Neuron (in vitro differentiated cells): ENCODE results near the gene TFPI2.

Source experiments
- H2AFZ ChIP-seq: one replicate; pipeline ENCODE4 v1.6.1; 2013; ENCODE audit warnings: low read depth, mild to moderate bottlenecking, inconsistent platforms, low read length, moderate library complexity
- H3K27me3 ChIP-seq: one replicate; pipeline ENCODE4 v1.6.1; 2013; ENCODE audit warnings: low read length; ENCODE audit not compliant: insufficient read depth
- H3K36me3 ChIP-seq: one replicate; pipeline ENCODE4 v1.6.1; 2013; ENCODE audit warnings: low read length; ENCODE audit not compliant: insufficient read depth
- H3K4me1 ChIP-seq: one replicate; pipeline ENCODE4 v1.6.1; 2013; ENCODE audit warnings: low read length; ENCODE audit not compliant: insufficient read depth
- H3K4me3 ChIP-seq: 2 replicates; pipeline ENCODE4 v1.5.1; 2013; ENCODE audit warnings: mild to moderate bottlenecking, low read length, moderate library complexity
- H3K9me3 ChIP-seq: one replicate; pipeline ENCODE4 v1.6.1; 2013; ENCODE audit warnings: low read length

TFPI2 gene

GRCh38 chr7:93895859-93896600, 5.5 kb upstream of the TFPI2 start:
- no peaks in the 10 kb centered on the region for H3K27me3 ChIP-seq
- H3K9me3 ChIP-seq, result no peaks in the 10 kb centered on the region
- no peak overlapping the region for H2AFZ ChIP-seq
- H3K4me1 ChIP-seq, result no peaks in the 10 kb centered on the region
- H3K36me3 ChIP-seq, result no peaks in the 10 kb centered on the region
- H3K4me3 ChIP-seq, result no peak overlapping the region

GRCh38 chr7:93894966-93895640, 4.5 kb upstream of the TFPI2 start:
- Histone ChIP-seq H3K4me3 (no peak overlapping the region), H3K36me3 (no peaks in the 10 kb centered on the region), H3K27me3 (no peaks in the 10 kb centered on the region), H3K9me3 (no peaks in the 10 kb centered on the region), H2AFZ (no peak overlapping the region), H3K4me1 (no peaks in the 10 kb centered on the region)

GRCh38 chr7:93894426-93894825, 3.9 kb upstream of the TFPI2 start:
- no peak overlapping the region for H2AFZ ChIP-seq
- H3K4me1 ChIP-seq, result no peaks in the 10 kb centered on the region
- no peak overlapping the region for H3K4me3 ChIP-seq
- no peaks in the 10 kb centered on the region for H3K9me3 ChIP-seq
- H3K27me3 ChIP-seq, result no peaks in the 10 kb centered on the region
- no peaks in the 10 kb centered on the region for H3K36me3 ChIP-seq

- no peaks in the 10 kb centered on the region for H3K4me1 ChIP-seq
- H3K36me3 ChIP-seq, result peaks cover 2% of the 10 kb centered on the region
- no peaks in the 10 kb centered on the region for H3K27me3 ChIP-seq
- H3K9me3 ChIP-seq, result no peaks in the 10 kb centered on the region
- H2AFZ ChIP-seq, result peak overlapping the region; percentile 95
- peak overlapping the region; percentile 75 for H3K4me3 ChIP-seq
Measured at GRCh38 chr7:93890041-93890463, 501 bp downstream of the TFPI2 start.

- peak overlapping the region; percentile 75 for H3K4me3 ChIP-seq
- no peaks in the 10 kb centered on the region for H3K4me1 ChIP-seq
- H2AFZ ChIP-seq, result no peak overlapping the region
- H3K27me3 ChIP-seq, result no peaks in the 10 kb centered on the region
- no peaks in the 10 kb centered on the region for H3K9me3 ChIP-seq
- peaks cover 2% of the 10 kb centered on the region for H3K36me3 ChIP-seq
Measured at GRCh38 chr7:93889261-93889660, 1.3 kb downstream of the TFPI2 start.

GRCh38 chr7:93884541-93884940, 6.0 kb downstream of the TFPI2 start:
- no peak overlapping the region for H3K4me3 ChIP-seq
- H3K36me3 ChIP-seq, result peaks cover 2% of the 10 kb centered on the region
- H3K4me1 ChIP-seq, result no peaks in the 10 kb centered on the region
- H2AFZ ChIP-seq, result no peak overlapping the region
- H3K27me3 ChIP-seq, result no peaks in the 10 kb centered on the region
- no peaks in the 10 kb centered on the region for H3K9me3 ChIP-seq

GRCh38 chr7:93883917-93884345, 6.6 kb downstream of the TFPI2 start:
- Histone ChIP-seq H3K36me3 (peaks cover 2% of the 10 kb centered on the region), H3K4me1 (no peaks in the 10 kb centered on the region), H3K9me3 (no peaks in the 10 kb centered on the region), H2AFZ (no peak overlapping the region), H3K4me3 (no peak overlapping the region), H3K27me3 (no peaks in the 10 kb centered on the region)

GRCh38 chr7:93883078-93883916, 7.3 kb downstream of the TFPI2 start:
- H3K4me3 ChIP-seq, result no peak overlapping the region
- H3K27me3 ChIP-seq, result no peaks in the 10 kb centered on the region
- H3K4me1 ChIP-seq, result no peaks in the 10 kb centered on the region
- no peaks in the 10 kb centered on the region for H3K9me3 ChIP-seq
- no peak overlapping the region for H2AFZ ChIP-seq
- H3K36me3 ChIP-seq, result peaks cover 2% of the 10 kb centered on the region

GRCh38 chr7:93882468-93882867, 8.1 kb downstream of the TFPI2 start:
- no peak overlapping the region for H2AFZ ChIP-seq
- no peaks in the 10 kb centered on the region for H3K4me1 ChIP-seq
- H3K27me3 ChIP-seq, result no peaks in the 10 kb centered on the region
- no peaks in the 10 kb centered on the region for H3K9me3 ChIP-seq
- H3K4me3 ChIP-seq, result no peak overlapping the region
- H3K36me3 ChIP-seq, result peaks cover 2% of the 10 kb centered on the region

- no peaks in the 10 kb centered on the region for H3K36me3 ChIP-seq
- no peak overlapping the region for H3K4me3 ChIP-seq
- no peaks in the 10 kb centered on the region for H3K27me3 ChIP-seq
- H2AFZ ChIP-seq, result no peak overlapping the region
- no peaks in the 10 kb centered on the region for H3K4me1 ChIP-seq
- H3K9me3 ChIP-seq, result no peaks in the 10 kb centered on the region
Measured at GRCh38 chr7:93879356-93879755, 11.2 kb downstream of the TFPI2 start.

GRCh38 chr7:93877742-93878141, 12.8 kb downstream of the TFPI2 start:
- no peak overlapping the region for H2AFZ ChIP-seq
- H3K9me3 ChIP-seq, result no peaks in the 10 kb centered on the region
- no peaks in the 10 kb centered on the region for H3K36me3 ChIP-seq
- no peaks in the 10 kb centered on the region for H3K4me1 ChIP-seq
- no peaks in the 10 kb centered on the region for H3K27me3 ChIP-seq
- no peak overlapping the region for H3K4me3 ChIP-seq

- no peaks in the 10 kb centered on the region for H3K4me1 ChIP-seq
- no peaks in the 10 kb centered on the region for H3K27me3 ChIP-seq
- no peak overlapping the region for H2AFZ ChIP-seq
- no peaks in the 10 kb centered on the region for H3K9me3 ChIP-seq
- no peak overlapping the region for H3K4me3 ChIP-seq
- H3K36me3 ChIP-seq, result no peaks in the 10 kb centered on the region
Measured at GRCh38 chr7:93873998-93874574, 16.5 kb downstream of the TFPI2 start.

- no peak overlapping the region for H3K4me3 ChIP-seq
- no peaks in the 10 kb centered on the region for H3K9me3 ChIP-seq
- H2AFZ ChIP-seq, result no peak overlapping the region
- H3K27me3 ChIP-seq, result no peaks in the 10 kb centered on the region
- no peaks in the 10 kb centered on the region for H3K36me3 ChIP-seq
- H3K4me1 ChIP-seq, result no peaks in the 10 kb centered on the region
Measured at GRCh38 chr7:93866886-93867285, 23.7 kb downstream of the TFPI2 start.
